NT2/D1 (cell line): ENCODE data around the gene NRXN2.

Source experiments
- SUZ12 ChIP-seq: IDR thresholded peaks from 2 replicates; pipeline ENCODE4 v1.6.1; 2011; ENCODE audit not compliant: insufficient read length, insufficient read depth; ENCODE audit errors: extremely low read depth
- YY1 ChIP-seq: IDR thresholded peaks from 2 replicates; pipeline ENCODE4 v1.6.1; 2011; ENCODE audit not compliant: insufficient read length, insufficient read depth
- ZNF274 ChIP-seq: IDR thresholded peaks from 2 replicates; pipeline ENCODE4 v1.6.1; 2011; ENCODE audit warnings: mild to moderate bottlenecking, low read depth, low read length

- TF ChIP-seq ZNF274 (no peak), YY1 (no peak), SUZ12 (no peak)
Measured at GRCh38 chr11:64769283-64769682, 46.3 kb upstream of the NRXN2 start.
